Vagina (tissue), 2 donors: ENCODE measurements around the gene EDRF1. TPM values are rescaled to one million over a fixed set of nuclear protein-coding genes. Genes with fewer than 3 reads are reported as not detected.

ENCODE experiments used
- DNase-seq, 2 donors: peaks; one replicate each; pipeline ENCODE4 v3.0.0-alpha.2; 2017; ENCODE audit errors: extremely low spot score in 2 of 2
- H3K27ac ChIP-seq: fragments of 200-600 bp; sonication (generic); one replicate; pipeline ENCODE4 v1.5.1; 2019
- H3K27me3 ChIP-seq: fragments of 200-600 bp; sonication (generic); one replicate; pipeline ENCODE4 v1.5.1; 2019
- H3K36me3 ChIP-seq, 2 donors: fragments of 200-600 bp; sonication (generic); one replicate each; pipeline ENCODE4 v1.5.1; 2017 to 2019
- H3K4me1 ChIP-seq: fragments of 200-600 bp; sonication (generic); one replicate; pipeline ENCODE4 v1.5.1; 2019
- H3K4me3 ChIP-seq, 2 donors: fragments of 200-600 bp; sonication (generic); 1 replicate in 1 of 2; 2 replicates in 1 of 2; pipeline ENCODE4 v1.5.1; 2016 to 2019
- H3K9me3 ChIP-seq: fragments of 200-600 bp; sonication (generic); one replicate; pipeline ENCODE4 v1.5.1; 2019
- CTCF ChIP-seq, 3 experiments: fragments of 450-650 bp in 2 of 3; fragments of 200-600 bp in 1 of 3; sonication (generic) in 1 of 3; IDR thresholded peaks; one replicate each; pipeline ENCODE4 v1.5.1; 2017 to 2019; ENCODE audit warnings: antibody characterized with exemption in 3 of 3, mild to moderate bottlenecking in 2 of 3, moderate library complexity in 2 of 3
- POLR2A ChIP-seq, 2 donors: fragments of 450-650 bp; IDR thresholded peaks; one replicate each; pipeline ENCODE4 v1.6.1; 2017; ENCODE audit warnings: antibody characterized with exemption in 2 of 2, mild to moderate bottlenecking in 2 of 2, moderate library complexity in 2 of 2
- POLR2AphosphoS5 ChIP-seq, 2 donors: sonication (generic); formaldehyde crosslinking; IDR thresholded peaks; one replicate each; pipeline ENCODE4 v1.9.0; 2017; ENCODE audit warnings: antibody characterized with exemption in 2 of 2, mild to moderate bottlenecking in 2 of 2, low read depth in 1 of 2; ENCODE audit not compliant: insufficient read depth in 1 of 2
- intact Hi-C: fragments of 100-400 bp; cut with DNase I; formaldehyde crosslinking; loops from one replicate; pipeline ENCODE4 v1.15.1; 2023
- total RNA-seq: library from RNA; depleted of rRNA; stranded (reverse); fragments of >200 nt; gene quantifications from one replicate; pipeline ENCODE4 v1.2.3, GENCODE V29; 2016

The EDRF1 gene
- total RNA-seq, 1 donor from 2014 or later, result 16.5 TPM

- H3K27ac ChIP-seq, result no peak overlapping the region
- no peak overlapping the region for H3K4me3 ChIP-seq
- no peaks in the 10 kb centered on the region for H3K27me3 ChIP-seq
- intact Hi-C loops, result no loop called here
- H3K4me1 ChIP-seq, result no peaks in the 10 kb centered on the region
- no peaks in the 10 kb centered on the region for H3K36me3 ChIP-seq
- TF ChIP-seq CTCF (IDR thresholded peaks at IDR 0.05), result no peak
- no peak for DNase-seq
- no peaks in the 10 kb centered on the region for H3K9me3 ChIP-seq
Observed at GRCh38 chr10:125774581-125775191, 55.2 kb downstream of the EDRF1 start.

GRCh38 chr10:125775491-125776106 lies 56.1 kb downstream of the EDRF1 start, which contains the start of gene MMP21:
TSS of gene MMP21 (minus strand) at chr10:125775821. CDS start at chr10:125775821, 0 bp downstream.
- no peaks in the 10 kb centered on the region for H3K9me3 ChIP-seq
- no peaks in the 10 kb centered on the region for H3K36me3 ChIP-seq
- H3K27me3 ChIP-seq, result no peaks in the 10 kb centered on the region
- DNase-seq, result no peak
- H3K27ac ChIP-seq, result no peak within 1 kb of the TSS
- H3K4me3 ChIP-seq, result no peak within 1 kb of the TSS
- intact Hi-C loops, result no loop called here
- H3K4me1 ChIP-seq, result no peaks in the 10 kb centered on the region
- TF ChIP-seq POLR2A (IDR thresholded peaks at IDR 0.05), result no peak
- TF ChIP-seq CTCF (IDR thresholded peaks at IDR 0.05), result no peak
- TF ChIP-seq POLR2AphosphoS5 (IDR thresholded peaks at IDR 0.05; ENCODE audit: insufficient read depth in 1 of 2, low read depth in 1 of 2), result no peak

- Histone ChIP-seq H3K27me3 (no peaks in the 10 kb centered on the region), H3K27ac (no peak overlapping the region), H3K36me3 (no peaks in the 10 kb centered on the region), H3K4me3 (no peak overlapping the region), H3K4me1 (no peaks in the 10 kb centered on the region), H3K9me3 (no peaks in the 10 kb centered on the region)
- DNase-seq, result no peak
- TF ChIP-seq POLR2AphosphoS5 (IDR thresholded peaks at IDR 0.05; ENCODE audit: insufficient read depth in 1 of 2, low read depth in 1 of 2), result no peak
- TF ChIP-seq POLR2A (IDR thresholded peaks at IDR 0.05), result no peak
- TF ChIP-seq CTCF (IDR thresholded peaks at IDR 0.05), result no peak
- intact Hi-C loops, result no loop called here
Observed at GRCh38 chr10:125777806-125778205, 58.3 kb downstream of the EDRF1 start.

GRCh38 chr10:125778556-125778955 lies 59.0 kb downstream of the EDRF1 start:
- intact Hi-C loops, result no loop called here

More at GRCh38 chr10:125778556-125778955, 59.0 kb downstream of the EDRF1 start:
- no peak for DNase-seq
- Histone ChIP-seq H3K27ac (no peak overlapping the region), H3K4me3 (no peak overlapping the region), H3K4me1 (no peaks in the 10 kb centered on the region), H3K36me3 (no peaks in the 10 kb centered on the region), H3K9me3 (no peaks in the 10 kb centered on the region), H3K27me3 (no peaks in the 10 kb centered on the region)
- TF ChIP-seq POLR2A (IDR thresholded peaks at IDR 0.05), result no peak
- no peak for TF ChIP-seq CTCF (IDR thresholded peaks at IDR 0.05)
- TF ChIP-seq POLR2AphosphoS5 (IDR thresholded peaks at IDR 0.05; ENCODE audit: insufficient read depth in 1 of 2, low read depth in 1 of 2), result no peak
